Cerebellar nuclear complex (tissue), 1 donor: ENCODE measurements around the gene GPRC5C.

Experiments used
- DNase-seq, 2 experiments: peaks; one replicate each; lab custom pipeline; 2025; lab: John Stamatoyannopoulos, UW

Gene GPRC5C, protein sequence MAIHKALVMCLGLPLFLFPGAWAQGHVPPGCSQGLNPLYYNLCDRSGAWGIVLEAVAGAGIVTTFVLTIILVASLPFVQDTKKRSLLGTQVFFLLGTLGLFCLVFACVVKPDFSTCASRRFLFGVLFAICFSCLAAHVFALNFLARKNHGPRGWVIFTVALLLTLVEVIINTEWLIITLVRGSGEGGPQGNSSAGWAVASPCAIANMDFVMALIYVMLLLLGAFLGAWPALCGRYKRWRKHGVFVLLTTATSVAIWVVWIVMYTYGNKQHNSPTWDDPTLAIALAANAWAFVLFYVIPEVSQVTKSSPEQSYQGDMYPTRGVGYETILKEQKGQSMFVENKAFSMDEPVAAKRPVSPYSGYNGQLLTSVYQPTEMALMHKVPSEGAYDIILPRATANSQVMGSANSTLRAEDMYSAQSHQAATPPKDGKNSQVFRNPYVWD

DNA sequence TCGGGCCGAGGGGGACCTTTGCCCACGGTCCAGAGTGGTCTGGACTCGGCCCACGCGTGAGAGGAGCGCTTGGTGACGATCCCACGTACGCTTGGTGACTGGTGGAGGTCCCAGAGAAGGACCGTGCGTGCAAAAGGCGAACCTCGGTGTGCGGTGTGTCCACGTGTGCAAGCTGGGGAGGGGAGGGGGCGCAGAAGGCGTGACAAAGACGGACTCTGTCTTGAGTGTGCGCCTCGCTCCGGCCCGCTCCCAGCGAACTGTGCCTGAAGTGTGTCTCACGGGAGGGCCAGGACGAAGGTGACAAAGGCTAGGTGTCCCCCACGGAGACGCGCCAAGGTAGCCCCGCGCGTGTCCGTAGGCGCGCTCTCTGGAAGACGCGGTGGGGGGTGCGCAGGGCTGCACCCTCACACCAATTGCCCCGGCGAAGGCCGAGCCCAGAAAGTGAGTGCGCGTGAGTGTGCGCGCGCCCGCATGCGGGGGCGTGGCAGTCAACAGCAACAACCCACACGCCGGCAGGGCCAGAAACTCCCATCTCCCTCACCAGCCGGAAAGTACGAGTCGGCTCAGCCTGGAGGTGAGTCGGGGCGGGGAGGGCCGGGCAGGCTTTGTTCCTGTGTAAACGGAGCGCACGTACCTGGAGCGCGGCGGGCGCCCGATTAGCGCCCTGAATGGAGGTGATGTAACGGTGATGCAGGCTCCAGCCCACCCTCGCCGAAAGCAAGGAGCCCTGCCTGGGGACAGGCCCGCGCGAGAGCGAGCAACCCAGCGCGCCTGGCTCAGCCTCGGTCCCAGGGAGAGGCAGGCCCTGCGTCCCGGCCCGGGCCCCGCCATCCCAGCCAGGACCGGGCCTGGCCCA lies at the start of gene GPRC5C:
GPRC5C (plus strand) TSS at position 521 of the 856 bp plus-strand sequence. CDS start 7,689 bp downstream, outside the sequence.
- peak in 1 of 2 experiments; percentile 60 for DNase-seq

DNA sequence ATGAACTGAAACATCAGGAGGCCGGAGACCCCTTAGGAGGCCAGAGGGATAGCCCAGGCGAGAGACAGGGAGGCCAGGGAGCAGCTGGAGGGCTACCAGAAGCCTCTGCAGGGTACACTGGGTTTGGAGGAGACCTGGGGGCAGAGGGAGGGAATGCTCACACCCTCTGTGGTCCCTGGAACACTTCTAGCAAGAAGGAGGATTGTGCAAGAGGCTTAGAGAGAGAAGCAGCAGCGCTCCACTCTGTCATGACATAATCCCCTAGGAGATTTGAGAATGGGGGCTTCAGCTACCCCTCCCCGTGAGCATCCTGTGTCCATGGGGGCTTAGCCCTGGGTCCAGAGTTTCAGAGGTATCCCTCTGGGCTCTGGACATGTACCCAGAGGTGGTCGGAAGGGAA lies 48.7 kb upstream of the GPRC5C start:
- no peak for DNase-seq

- no peak for DNase-seq
Observed at GRCh38 chr17:74385201-74385600, 46.7 kb upstream of the GPRC5C start.

- DNase-seq = peak; percentile 77 to 79
Observed at GRCh38 chr17:74386386-74386785, 45.5 kb upstream of the GPRC5C start.

- DNase-seq = no peak
Observed at GRCh38 chr17:74387365-74388218, 44.3 kb upstream of the GPRC5C start.

- no peak for DNase-seq
Observed at GRCh38 chr17:74389084-74389753, 42.7 kb upstream of the GPRC5C start.

GRCh38 chr17:74389937-74390679 lies 41.8 kb upstream of the GPRC5C start:
- no peak for DNase-seq

- no peak for DNase-seq
Observed at GRCh38 chr17:74390680-74391653, 40.9 kb upstream of the GPRC5C start.

- no peak for DNase-seq
Observed at GRCh38 chr17:74391771-74392170, 40.1 kb upstream of the GPRC5C start.

- no peak for DNase-seq
Observed at GRCh38 chr17:74392848-74393247, 39.0 kb upstream of the GPRC5C start.

DNA sequence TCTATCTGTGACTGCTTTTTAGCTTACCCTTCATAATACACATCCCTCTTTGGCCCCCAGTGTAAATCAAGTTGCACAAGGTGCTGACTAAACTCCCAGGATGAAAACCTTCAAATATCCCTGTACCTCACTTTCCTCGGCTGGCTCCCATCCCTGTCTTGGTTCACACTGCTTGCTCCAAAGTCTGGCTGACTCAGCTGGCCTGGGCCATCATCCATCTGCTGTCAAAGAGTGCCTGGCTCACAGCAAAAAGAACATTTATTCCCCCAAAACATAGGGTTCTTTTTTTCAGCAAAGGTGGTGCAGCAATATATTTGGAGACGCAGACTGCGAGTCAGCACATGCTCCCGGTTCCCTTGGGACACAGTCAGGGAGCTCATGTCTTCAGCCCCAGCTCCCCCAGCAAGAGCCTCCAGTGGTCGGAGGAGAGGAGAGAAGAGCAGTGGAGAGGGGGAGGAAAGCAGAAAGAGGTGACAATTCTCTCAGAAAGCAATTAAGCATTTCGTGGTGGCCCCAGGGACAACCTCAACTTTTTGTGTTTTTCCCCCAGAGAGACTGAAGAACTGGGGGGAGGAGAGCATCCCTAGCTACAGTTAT lies 38.4 kb upstream of the GPRC5C start:
- peak in 1 of 2 experiments; percentile 61 for DNase-seq

- no peak for DNase-seq
Observed at GRCh38 chr17:74394275-74394950, 37.5 kb upstream of the GPRC5C start.

GRCh38 chr17:74394977-74395376 lies 36.9 kb upstream of the GPRC5C start:
- peak; percentile 52 to 65 for DNase-seq

GRCh38 chr17:74396567-74396966 lies 35.3 kb upstream of the GPRC5C start:
- no peak for DNase-seq

DNA sequence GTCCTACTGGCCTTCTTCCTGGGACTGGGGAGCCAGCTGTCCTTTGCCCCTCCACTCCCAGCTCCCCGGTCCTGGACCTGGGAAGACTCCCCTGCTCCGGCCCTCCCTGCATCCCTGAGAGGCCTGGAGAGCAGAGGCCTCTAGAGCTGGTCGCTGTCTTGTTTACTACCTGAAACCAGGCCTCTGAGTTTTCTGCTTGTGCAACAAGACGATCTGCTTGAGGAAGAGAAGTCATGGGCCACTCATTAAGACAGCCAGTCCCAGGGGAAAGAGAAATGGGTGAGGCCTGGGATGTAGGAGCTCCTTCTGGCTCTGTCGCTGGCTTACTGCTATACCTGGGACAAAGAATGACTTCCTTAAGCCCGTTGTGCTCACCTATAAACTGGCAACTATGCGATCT lies 29.8 kb upstream of the GPRC5C start:
- DNase-seq = no peak

DNA sequence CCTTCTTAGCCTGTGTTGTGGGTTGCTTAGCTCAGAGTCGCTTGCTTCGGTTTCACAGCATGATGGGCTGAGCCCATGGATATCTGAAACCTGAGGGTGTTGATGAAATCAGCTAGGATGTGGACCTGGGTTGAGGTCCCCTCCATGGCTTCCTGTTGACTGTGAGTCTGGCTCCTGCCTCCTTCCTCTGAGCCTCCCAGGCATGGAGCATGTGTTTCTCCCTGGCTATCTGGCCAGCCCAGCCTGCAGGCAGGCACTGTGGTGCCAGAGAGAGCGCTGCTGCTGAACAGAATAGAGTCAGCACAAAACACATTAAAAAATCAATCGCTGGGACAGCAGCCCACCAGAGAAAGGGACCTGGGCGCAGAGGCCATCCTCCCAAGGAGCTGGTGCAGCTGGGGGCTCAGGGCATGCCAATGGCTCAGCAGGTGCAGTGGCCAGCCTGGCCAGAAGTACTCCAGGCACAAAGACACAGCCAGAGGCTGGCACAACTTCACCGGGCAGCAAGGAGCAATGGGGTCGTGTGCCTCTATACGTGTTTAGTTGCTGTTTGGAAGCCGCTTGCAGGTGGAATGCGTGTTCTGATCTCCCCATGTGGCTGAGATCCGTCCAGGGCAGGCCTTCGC lies 28.3 kb upstream of the GPRC5C start:
- no peak for DNase-seq

DNA sequence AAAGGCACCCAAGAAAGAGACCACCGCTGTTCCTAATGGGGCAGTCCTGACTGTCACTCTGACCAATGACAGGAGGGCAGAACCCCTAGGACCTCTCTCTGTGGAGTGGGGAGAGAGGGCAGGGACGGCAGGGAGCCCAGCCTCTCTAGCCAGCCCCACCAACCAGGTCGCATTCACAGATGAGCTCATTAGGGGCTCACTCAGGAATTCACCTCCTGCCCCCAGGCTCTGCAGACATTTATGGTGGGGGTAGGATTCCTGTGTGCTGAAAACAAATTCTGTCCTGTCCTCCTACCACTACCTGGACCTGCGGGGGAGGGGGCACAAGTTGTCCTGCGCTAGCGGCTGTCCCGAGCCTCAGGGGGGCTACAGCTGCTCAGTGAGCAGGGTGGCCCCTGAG lies 27.7 kb upstream of the GPRC5C start:
- DNase-seq = no peak

- DNase-seq = no peak
Observed at GRCh38 chr17:74404789-74405188, 27.1 kb upstream of the GPRC5C start.
